Measurements from ENCODE around the gene SWI5. TPM values are rescaled to one million over a fixed set of nuclear protein-coding genes. Genes with fewer than 3 reads are reported as not detected.

Gene SWI5
- total and polyA plus RNA-seq, 2 experiments from 2014 or later: 26.6 to 42.5 TPM

GRCh38 chr9:128244837-128245231 lies 31.2 kb upstream of the SWI5 start:
- H3K4me3 ChIP-seq: peak overlapping the region; percentile 38; the same call in 1 of the 2 replicates
- no peaks in the 10 kb centered on the region for H3K36me3 ChIP-seq (ENCODE audit: insufficient read depth)
- Mint-ChIP-seq H3K27me3 (ENCODE audit: insufficient read depth, low read depth, poor library complexity) (peaks cover 15% of the 10 kb centered on the region), H3K27ac (no peak overlapping the region), H3K4me1 (peaks cover 23% of the 10 kb centered on the region), H3K36me3 (ENCODE audit: low read depth) (peaks cover 3% of the 10 kb centered on the region; the same call in 1 of the 3 replicates), H3K4me3 (no peak overlapping the region), H3K9me3 (no peaks in the 10 kb centered on the region)
- peaks cover 5% of the 10 kb centered on the region; the same call in 1 of the 2 replicates for H3F3A ChIP-seq (replicated peaks; ENCODE audit: low read depth)
- no peaks in the 10 kb centered on the region for H3K9me2 ChIP-seq (ENCODE audit: insufficient read depth)
- H3K4me2 ChIP-seq: peak overlapping the region; percentile 65
- H3K27me3 ChIP-seq (ENCODE audit: insufficient read depth): no peaks in the 10 kb centered on the region
- H3K79me2 ChIP-seq (replicated peaks; ENCODE audit: insufficient read depth): no peaks in the 10 kb centered on the region
- no peak overlapping the region for H2AFZ ChIP-seq
- TF ChIP-seq CTCF (conservative IDR thresholded peaks at IDR 0.05; ENCODE audit: low read depth in 2 of 2) (no peak), REST (IDR thresholded peaks at IDR 0.05; ENCODE audit: unreplicated experiment) (no peak), POLR2AphosphoS5 (IDR thresholded peaks at IDR 0.05; ENCODE audit: low read depth) (no peak), JUNB (IDR thresholded peaks at IDR 0.05; ENCODE audit: unreplicated experiment) (no peak), EZH2 (IDR thresholded peaks at IDR 0.05; ENCODE audit: low read depth, unreplicated experiment) (no peak), CREB1 (CRISPR knock-in tag; IDR thresholded peaks at IDR 0.05; ENCODE audit: low read depth) (no peak), ZNF114 (CRISPR knock-in tag; IDR thresholded peaks at IDR 0.05) (no peak), ETS1 (IDR thresholded peaks at IDR 0.05) (no peak)
- ATAC-seq (peak; percentile 77), DNase-seq (ENCODE audit: low spot score) (peak; percentile 87)
- H4K20me1 ChIP-seq (replicated peaks; ENCODE audit: insufficient read depth): no peaks in the 10 kb centered on the region; the same call in 1 of the 2 replicates
- H3K4me1 ChIP-seq (ENCODE audit: insufficient read depth): peaks cover 19% of the 10 kb centered on the region
- no peak overlapping the region for H3K27ac ChIP-seq (ENCODE audit: low read depth)
